Activated effector memory CD4-positive, alpha-beta T cell treated with Interleukin-2 at 50 U/mL for 16 hours (primary cell): Measurements from ENCODE around the gene ANTXR1.

Experiments used
- DNase-seq: peaks from one replicate; pipeline ENCODE4 v3.0.0-alpha.2; 2020

The ANTXR1 gene

DNA sequence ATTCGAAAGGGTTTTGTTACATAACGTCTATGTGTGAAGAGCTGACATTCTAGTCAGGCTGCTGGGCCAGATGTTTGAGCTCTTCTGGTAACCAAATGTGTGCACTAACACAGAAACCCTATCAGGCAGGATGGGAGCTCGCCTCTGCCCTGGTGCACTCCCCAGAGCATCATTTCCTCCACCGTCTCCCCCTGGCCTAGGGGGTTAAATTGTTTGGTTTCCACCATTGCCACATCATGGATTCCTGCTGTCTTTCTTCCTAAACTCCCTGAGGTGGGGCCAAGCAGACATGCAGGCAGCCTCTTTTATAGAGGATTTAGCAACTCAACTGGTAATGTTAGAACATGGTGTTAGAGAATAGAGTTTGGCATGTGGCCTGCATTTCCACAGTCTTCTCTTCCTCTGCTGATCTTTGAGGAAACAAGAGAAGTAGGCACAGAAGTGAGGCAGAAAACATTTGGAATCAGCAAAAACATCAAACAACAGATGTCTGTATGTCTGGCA, 87.3 kb downstream of the ANTXR1 start:
- DNase-seq: no peak

DNA sequence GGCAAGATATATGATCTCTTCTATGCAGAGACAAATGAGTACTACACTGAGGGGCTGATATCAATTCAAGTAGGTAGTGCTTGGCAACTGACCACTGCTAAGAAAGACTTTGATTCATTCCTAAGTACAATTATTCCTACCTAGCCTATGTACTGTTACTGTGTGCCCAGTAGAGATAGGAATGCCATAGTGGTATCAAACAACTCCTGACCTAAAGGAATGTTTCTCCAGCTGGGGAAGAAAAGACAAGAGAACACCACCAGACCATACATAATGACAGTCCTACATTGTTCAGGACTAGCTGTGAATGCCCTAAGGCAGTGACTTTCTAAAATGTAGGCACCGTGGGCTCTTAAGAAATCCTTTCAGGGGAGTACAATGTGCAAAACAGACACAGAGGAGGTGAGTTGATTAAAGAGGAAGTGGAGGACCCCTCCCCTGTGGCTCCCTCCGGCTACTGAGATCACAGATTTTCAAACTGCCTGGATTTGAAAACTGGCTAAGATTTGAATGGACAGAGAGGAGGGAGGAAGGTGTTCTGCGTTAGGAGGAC, 89.1 kb downstream of the ANTXR1 start:
- DNase-seq: no peak

- no peak for DNase-seq
These were observed 90.4 kb downstream of the ANTXR1 start for GRCh38 chr2:69103419-69103818.

- DNase-seq: no peak
These were observed 91.3 kb downstream of the ANTXR1 start for GRCh38 chr2:69104261-69104660.

DNA sequence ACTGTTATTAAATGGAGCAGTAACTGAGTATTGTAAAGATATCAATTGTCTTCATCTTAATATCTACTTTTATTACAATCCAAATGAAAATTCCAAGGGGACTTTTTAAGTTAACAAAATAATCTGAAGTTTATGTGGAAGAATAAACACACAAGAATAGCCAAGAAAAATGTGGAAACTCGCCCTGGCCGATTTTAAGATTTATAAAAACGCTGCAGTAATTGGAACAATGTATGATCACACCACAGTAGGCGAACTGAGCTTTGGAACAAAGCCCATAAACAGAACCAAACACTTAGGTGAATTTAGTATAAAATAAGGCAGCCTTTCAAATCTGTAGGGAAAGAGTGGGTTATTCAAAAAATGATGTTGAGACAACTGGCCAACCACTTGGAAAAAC, 96.3 kb downstream of the ANTXR1 start:
- DNase-seq: no peak

- no peak for DNase-seq
These were observed 98.1 kb downstream of the ANTXR1 start for GRCh38 chr2:69111076-69111475.

- DNase-seq: no peak
These were observed 100.6 kb downstream of the ANTXR1 start for GRCh38 chr2:69113627-69114026.

DNA sequence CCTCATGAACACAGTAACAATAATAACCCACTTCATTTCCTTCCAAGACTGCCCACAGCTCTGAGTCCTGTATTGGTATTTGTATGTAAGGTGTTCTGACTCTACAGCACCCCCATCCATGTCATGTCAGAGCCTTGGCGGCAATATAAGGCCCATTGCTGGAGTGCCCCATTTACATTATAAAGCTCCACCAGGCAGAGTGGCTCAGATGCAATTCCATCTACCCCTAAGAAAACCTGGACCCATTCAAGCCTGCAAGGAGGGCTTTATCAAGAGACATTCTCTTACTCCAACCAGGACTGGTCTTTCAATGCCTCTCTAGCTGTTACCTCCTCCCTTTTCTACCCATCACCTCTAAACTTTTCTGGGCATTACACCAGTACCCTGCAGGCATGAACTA, 101.6 kb downstream of the ANTXR1 start:
- no peak for DNase-seq

- no peak for DNase-seq
These were observed 103.5 kb downstream of the ANTXR1 start for GRCh38 chr2:69116438-69116837.

DNA sequence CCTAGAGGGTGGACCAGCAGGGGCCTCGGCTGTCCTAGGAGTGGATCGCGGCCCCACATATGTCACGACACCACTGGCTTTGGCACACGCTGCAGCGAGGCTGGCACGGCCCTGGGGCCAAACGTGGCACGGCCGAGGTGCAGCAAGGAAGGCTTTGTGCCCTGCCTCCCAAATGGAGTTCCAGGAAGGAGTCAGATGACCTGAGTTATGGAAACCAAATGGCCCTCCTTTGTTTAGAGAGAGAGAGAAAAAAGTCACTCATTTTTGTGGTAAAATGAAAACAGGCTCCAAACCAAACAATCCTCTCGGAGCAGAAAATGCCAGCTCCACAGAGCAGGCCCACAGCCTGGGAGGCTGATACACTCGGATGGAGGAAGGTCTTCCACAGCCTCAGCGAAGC, 105.6 kb downstream of the ANTXR1 start:
- no peak for DNase-seq

GRCh38 chr2:69119104-69119894, 106.3 kb downstream of the ANTXR1 start:
- no peak for DNase-seq

DNA sequence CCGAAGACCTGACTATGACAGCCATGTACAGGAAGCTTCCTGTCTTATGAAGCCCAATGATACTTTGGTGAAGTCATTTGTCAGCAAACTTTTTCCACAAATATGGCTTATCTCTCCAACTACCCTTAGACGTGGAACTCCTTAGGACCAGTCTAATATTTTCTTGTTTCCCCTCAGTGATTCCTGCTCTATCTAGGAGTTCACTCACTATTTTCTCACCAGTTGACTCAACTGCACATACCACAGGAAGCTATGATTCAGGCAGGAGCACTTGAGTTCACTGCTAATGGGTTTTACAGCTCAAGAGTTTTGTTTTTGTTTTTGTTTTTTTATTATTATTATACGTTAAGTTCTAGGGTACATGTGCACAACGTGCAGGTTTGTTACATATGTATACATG, 109.3 kb downstream of the ANTXR1 start:
- DNase-seq: no peak

DNA sequence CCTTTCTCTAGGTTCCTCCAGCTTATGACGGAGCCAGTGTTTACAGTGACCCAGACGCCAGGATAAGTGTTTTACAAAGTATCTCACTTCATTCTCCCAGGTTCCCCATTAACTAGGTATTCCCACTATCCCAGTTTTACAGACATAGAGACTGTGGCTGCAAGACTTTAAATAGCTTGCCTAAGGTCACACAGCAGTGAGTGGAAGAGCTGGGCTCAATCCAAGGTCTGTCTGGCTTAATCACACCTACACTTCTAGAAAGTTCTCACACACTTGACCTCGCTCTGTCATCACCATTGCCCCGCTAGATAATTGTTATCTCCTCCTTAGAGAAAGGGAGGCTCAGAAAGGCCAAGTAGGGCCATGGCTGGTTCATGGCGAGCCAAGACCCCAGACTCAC, 110.2 kb downstream of the ANTXR1 start:
- DNase-seq: no peak

GRCh38 chr2:69124343-69124742, 111.4 kb downstream of the ANTXR1 start:
- no peak for DNase-seq

GRCh38 chr2:69125816-69126215, 112.8 kb downstream of the ANTXR1 start:
- no peak for DNase-seq

GRCh38 chr2:69126341-69126740, 113.4 kb downstream of the ANTXR1 start:
- DNase-seq: no peak

DNA sequence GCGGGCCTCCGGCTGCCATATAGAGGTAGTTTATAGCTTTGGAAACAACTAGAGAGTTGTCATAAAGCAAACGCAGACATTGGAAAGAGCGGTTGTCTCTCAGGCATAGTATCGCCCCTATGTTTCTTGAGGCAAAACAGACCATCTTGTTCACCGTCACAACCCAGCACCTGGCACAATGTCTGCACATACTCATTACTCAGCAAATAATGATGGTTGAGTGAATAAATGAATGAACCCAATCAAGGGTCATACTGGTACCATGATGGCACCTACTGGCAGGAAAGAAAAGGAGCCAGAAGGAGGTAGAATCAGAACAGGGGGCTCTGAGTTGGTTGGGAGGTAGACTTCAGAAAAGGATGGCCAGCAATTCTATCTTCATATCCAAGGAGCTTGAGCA, 118.5 kb downstream of the ANTXR1 start:
- DNase-seq: no peak

- no peak for DNase-seq
These were observed 119.2 kb downstream of the ANTXR1 start for GRCh38 chr2:69131983-69132675.

DNA sequence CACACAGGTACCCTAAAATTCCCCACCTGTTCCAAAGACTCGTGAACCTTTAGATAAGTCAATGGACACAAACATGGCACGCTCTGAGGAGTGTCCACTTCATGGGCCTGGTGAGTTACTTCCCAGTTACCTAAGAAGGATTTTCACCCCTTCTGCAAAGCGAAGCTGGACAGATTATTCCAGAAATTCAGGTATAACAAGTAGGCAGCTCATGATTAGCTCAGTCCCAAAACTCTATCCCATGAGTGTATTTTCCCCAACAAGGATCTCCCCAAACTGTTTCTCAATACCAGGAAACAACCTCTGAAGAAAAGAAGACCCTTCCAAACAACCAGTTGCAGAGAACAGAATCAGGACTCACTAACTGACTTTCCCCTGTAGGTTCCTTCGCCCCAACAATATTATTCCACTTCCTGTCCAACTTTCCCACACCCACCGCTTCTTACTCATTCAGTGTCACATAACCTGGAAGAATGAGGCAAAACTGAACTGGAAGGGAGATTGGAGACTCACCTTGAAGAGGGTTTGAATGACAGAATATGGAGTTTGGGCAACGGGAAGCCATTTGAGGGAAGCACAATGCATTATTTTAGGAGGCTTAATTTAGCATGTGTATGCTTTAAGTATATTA, 120.1 kb downstream of the ANTXR1 start:
- DNase-seq: no peak

DNA sequence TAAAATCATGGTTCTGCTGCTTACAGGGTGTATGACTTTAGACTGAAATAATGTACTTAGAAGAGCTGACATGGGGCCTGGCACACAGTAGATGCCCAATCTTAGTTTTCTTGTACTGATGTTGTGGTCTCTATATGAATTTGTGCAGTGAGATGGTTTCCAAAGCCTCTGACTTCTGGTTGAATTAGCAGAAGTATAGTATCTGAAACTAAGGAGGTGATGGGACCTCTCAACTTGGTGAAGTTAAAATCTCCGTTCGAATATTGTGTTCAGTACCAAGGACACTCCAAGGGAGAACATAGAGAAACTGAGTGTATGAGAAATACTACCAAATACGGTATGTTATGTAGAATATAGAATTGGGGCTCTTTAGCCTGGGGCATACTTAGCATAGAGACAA, 120.9 kb downstream of the ANTXR1 start:
- DNase-seq: no peak

GRCh38 chr2:69134306-69134945, 121.4 kb downstream of the ANTXR1 start:
- no peak for DNase-seq

- DNase-seq: no peak
These were observed 125.3 kb downstream of the ANTXR1 start for GRCh38 chr2:69138247-69138772.
